Transverse colon (tissue), 4 donors: ENCODE data around the gene SMYD3. TPM values are rescaled to one million over a fixed set of nuclear protein-coding genes. Genes with fewer than 3 reads are reported as not detected.

Experiments
- DNase-seq: peaks from one replicate; pipeline ENCODE4 v3.0.0-alpha.2; 2019
- H3K27ac ChIP-seq, 4 donors: fragments of 200-600 bp; sonication (generic); 2 replicates each; pipeline ENCODE4 v1.5.1; 2016 to 2018; ENCODE audit warnings: inconsistent platforms in 4 of 4
- H3K27me3 ChIP-seq: fragments of 200-600 bp; sonication (generic); 2 replicates; pipeline ENCODE4 v1.5.1; 2017; ENCODE audit warnings: inconsistent platforms
- H3K36me3 ChIP-seq, 4 donors: fragments of 200-600 bp; sonication (generic); 2 replicates each; pipeline ENCODE4 v1.5.1; 2017 to 2019; ENCODE audit warnings: inconsistent platforms in 4 of 4
- H3K4me1 ChIP-seq, 4 donors: fragments of 200-600 bp; sonication (generic); 2 replicates each; pipeline ENCODE4 v1.5.1; 2017 to 2020; ENCODE audit warnings: inconsistent platforms in 4 of 4
- H3K4me3 ChIP-seq, 4 donors: fragments of 200-600 bp; sonication (generic); 1 replicate in 1 of 4; 2 replicates in 3 of 4; pipeline versions ENCODE4 v1.5.1 to v1.6.1; 2017 to 2019; ENCODE audit warnings: inconsistent platforms in 4 of 4
- H3K9me3 ChIP-seq, 2 donors: fragments of 200-600 bp; sonication (generic); 2 replicates each; pipeline ENCODE4 v1.5.1; 2017 to 2019; ENCODE audit warnings: inconsistent platforms in 2 of 2
- EP300 ChIP-seq: sonication (generic); formaldehyde crosslinking; IDR thresholded peaks from one replicate; pipeline ENCODE4 v1.6.1; 2017; ENCODE audit warnings: antibody characterized with exemption, low read depth
- POLR2A ChIP-seq: fragments of 450-650 bp; IDR thresholded peaks from one replicate; pipeline ENCODE4 v1.6.1; 2016; ENCODE audit warnings: antibody characterized with exemption, mild to moderate bottlenecking, moderate library complexity
- POLR2AphosphoS5 ChIP-seq, 3 donors: sonication (generic); formaldehyde crosslinking; IDR thresholded peaks; one replicate each; pipeline ENCODE4 v1.6.1; 2016; ENCODE audit warnings: antibody characterized with exemption in 3 of 3
- WGBS, 2 donors: methylation state at CpG; one replicate each; pipeline ENCODE4 v1.1.5; 2018; ENCODE audit warnings: low coverage in 1 of 2; 5-methylcytosine and 5-hydroxymethylcytosine counted together
- in situ Hi-C, 4 donors: fragments of 200-750 bp; cut with MboI; loops; one replicate each; pipeline versions ENCODE4 v1.15.0 to v1.15.1; 2017; ENCODE audit warnings: low sequenced_read_pairs in 3 of 4, low pct_ligation_motif_present in 1 of 4, low pct_unique_long_range_greater_than_20kb in 1 of 4
- intact Hi-C: fragments of 100-400 bp; cut with DNase I; formaldehyde crosslinking; loops from one replicate; pipeline ENCODE4 v1.15.1; 2023; ENCODE audit warnings: low total_unique reads
- total RNA-seq, 4 donors: library from RNA; depleted of rRNA; stranded (reverse); fragments of >200 nt; gene quantifications; one replicate each; pipeline ENCODE4 v1.1.0, GENCODE V29; 2016
- TF ChIP-seq, protein P1 (sequence below), 5 experiments: fragments of 200-600 bp in 3 of 5; fragments of 450-650 bp in 2 of 5; sonication (generic) in 3 of 5; IDR thresholded peaks; 1 replicate in 2 of 5; 2 replicates in 3 of 5; pipeline ENCODE4 v1.5.1; 2016 to 2017; ENCODE audit warnings: antibody characterized with exemption in 5 of 5, inconsistent platforms in 3 of 5, mild to moderate bottlenecking in 2 of 5, moderate library complexity in 1 of 5

Gene SMYD3
- total RNA-seq, 4 donors from 2014 or later = 10.5 to 31.3 (median 25.8) TPM

DNA sequence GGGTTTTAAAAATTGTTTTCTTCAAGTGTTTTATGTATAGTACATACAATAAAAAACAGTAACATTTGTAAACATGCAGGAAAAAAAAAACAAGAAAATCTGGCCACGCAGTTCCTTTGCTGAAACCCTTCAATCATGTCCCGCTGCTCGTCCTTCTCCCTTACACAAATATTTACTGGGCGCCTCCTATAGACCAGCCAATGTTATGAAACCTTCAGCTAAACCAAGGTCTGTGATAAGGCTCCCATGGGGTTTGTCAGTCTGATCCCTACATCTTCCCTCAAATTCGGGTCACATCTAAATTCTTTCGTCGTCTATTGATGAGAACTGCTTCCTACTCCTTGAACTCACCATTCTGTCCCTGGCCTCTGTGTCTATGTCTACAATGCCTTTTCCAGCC is 583.9 kb downstream of the SMYD3 start:
- Histone ChIP-seq H3K27ac (no peak overlapping the region), H3K36me3 (no peaks in the 10 kb centered on the region), H3K27me3 (no peaks in the 10 kb centered on the region), H3K4me1 (no peaks in the 10 kb centered on the region), H3K9me3 (no peaks in the 10 kb centered on the region), H3K4me3 (no peak overlapping the region)
- in situ Hi-C loops = no loop called here
- WGBS, 2 donors = 88 to 92% methylated on average over 7 of the region's 7 CpGs
- intact Hi-C loops = no loop called here
- no peak for TF ChIP-seq POLR2AphosphoS5 (IDR thresholded peaks at IDR 0.05)
- TF ChIP-seq EP300 = no peak
- TF ChIP-seq, protein P1, sequence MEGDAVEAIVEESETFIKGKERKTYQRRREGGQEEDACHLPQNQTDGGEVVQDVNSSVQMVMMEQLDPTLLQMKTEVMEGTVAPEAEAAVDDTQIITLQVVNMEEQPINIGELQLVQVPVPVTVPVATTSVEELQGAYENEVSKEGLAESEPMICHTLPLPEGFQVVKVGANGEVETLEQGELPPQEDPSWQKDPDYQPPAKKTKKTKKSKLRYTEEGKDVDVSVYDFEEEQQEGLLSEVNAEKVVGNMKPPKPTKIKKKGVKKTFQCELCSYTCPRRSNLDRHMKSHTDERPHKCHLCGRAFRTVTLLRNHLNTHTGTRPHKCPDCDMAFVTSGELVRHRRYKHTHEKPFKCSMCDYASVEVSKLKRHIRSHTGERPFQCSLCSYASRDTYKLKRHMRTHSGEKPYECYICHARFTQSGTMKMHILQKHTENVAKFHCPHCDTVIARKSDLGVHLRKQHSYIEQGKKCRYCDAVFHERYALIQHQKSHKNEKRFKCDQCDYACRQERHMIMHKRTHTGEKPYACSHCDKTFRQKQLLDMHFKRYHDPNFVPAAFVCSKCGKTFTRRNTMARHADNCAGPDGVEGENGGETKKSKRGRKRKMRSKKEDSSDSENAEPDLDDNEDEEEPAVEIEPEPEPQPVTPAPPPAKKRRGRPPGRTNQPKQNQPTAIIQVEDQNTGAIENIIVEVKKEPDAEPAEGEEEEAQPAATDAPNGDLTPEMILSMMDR (IDR thresholded peaks at IDR 0.05) = no peak
- TF ChIP-seq POLR2A = no peak
- no peak for DNase-seq

DNA sequence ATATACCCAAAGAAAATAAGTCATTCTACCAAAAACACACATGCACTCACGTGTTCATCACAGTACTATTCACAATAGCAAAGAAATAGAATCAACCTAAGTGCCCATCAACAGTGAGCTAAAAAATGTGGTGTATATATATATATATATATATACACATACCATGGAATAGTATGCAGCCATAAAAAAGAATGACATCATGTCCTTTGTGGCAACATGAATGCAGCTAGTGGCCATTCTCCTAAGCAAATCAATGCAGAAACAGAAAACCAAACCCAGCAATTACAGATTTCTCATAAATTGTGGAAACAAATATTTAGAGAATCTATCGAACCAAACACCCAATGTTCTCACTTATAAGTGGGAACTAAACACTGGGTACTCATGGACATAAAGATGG is 585.7 kb downstream of the SMYD3 start:
- Histone ChIP-seq H3K4me3 (no peak overlapping the region), H3K27ac (no peak overlapping the region), H3K36me3 (no peaks in the 10 kb centered on the region), H3K9me3 (no peaks in the 10 kb centered on the region), H3K27me3 (no peaks in the 10 kb centered on the region), H3K4me1 (no peaks in the 10 kb centered on the region)
- intact Hi-C loops = no loop called here
- TF ChIP-seq POLR2AphosphoS5 (IDR thresholded peaks at IDR 0.05) = no peak
- WGBS, 2 donors = 77 to 92% methylated on average over 2 of the region's 2 CpGs
- no peak for DNase-seq
- in situ Hi-C loops = no loop called here

DNA sequence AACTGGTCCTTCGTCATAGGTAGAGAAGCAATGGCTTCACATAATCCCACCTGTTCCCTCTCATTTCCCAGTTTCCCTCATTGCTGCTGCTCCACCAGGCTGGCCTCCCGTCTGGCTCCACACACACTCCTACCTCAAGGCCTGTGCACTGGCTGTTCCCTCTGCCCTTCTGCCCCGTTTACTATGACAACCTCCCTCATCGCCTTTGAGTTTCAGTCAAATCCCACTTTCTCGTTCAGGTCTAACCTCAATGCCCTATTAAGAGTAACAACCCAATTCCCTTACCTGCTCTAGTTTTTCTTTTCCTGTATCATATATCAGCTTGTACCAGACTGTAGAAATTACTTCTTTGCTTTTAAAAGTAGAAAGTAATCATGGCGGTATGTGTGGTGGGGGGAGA is 589.7 kb downstream of the SMYD3 start:
- Histone ChIP-seq H3K27me3 (no peaks in the 10 kb centered on the region), H3K4me1 (no peaks in the 10 kb centered on the region), H3K9me3 (no peaks in the 10 kb centered on the region), H3K4me3 (no peak overlapping the region), H3K36me3 (no peaks in the 10 kb centered on the region), H3K27ac (no peak overlapping the region)
- TF ChIP-seq POLR2A (no peak), EP300 (no peak), POLR2AphosphoS5 (IDR thresholded peaks at IDR 0.05) (no peak)
- TF ChIP-seq, protein P1 (IDR thresholded peaks at IDR 0.05) = no peak
- in situ Hi-C loops (no loop called here), intact Hi-C loops (no loop called here)
- WGBS, 2 donors = 83 to 89% methylated on average over 6 of the region's 6 CpGs
- DNase-seq = no peak

DNA sequence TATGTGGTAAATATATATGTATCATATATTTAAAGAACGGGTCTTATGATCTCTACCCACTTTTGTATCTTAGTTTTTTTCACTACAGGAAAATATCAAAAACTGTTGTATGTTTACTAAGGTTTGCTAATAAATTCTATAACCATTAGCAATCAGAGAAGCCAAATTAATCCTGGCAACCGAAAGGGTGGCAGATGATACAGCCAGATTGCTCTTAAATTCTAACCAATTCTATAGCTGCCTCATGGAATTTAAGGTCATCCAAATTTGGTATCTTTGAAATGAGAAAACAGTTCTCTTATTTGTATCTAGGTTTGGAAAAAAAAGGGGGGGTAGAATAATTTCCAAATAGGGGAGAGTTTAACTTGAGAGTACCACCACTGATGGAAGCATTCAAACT is 591.2 kb downstream of the SMYD3 start:
- in situ Hi-C loops = no loop called here

DNA sequence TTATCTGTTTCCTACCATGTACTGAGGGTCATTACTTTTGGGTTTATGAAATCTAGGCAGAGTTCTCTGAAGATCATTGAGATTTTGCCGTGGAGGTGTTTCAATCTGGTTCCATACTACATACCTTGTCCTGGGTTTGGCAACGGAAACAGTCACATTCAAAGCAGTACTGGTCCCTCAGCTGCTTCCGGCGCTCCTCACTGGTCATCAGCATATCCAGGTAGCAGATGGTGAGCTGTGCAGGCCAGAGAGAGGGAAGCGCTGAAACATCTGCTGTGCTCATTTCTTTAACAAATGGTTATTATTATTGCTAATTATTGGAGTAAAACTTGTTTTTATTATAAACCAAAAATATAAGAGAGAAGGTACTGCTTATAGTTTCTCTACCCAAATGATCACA is 591.7 kb downstream of the SMYD3 start:
- H3K27ac ChIP-seq = no peak overlapping the region
- in situ Hi-C loops = no loop called here
- H3K4me3 ChIP-seq = no peak overlapping the region
- no peaks in the 10 kb centered on the region for H3K27me3 ChIP-seq
- no peaks in the 10 kb centered on the region for H3K4me1 ChIP-seq
- H3K9me3 ChIP-seq = no peaks in the 10 kb centered on the region
- no peaks in the 10 kb centered on the region for H3K36me3 ChIP-seq
- TF ChIP-seq, protein P1 (IDR thresholded peaks at IDR 0.05) = no peak
- no peak for TF ChIP-seq POLR2A
- TF ChIP-seq POLR2AphosphoS5 (IDR thresholded peaks at IDR 0.05) = no peak
- TF ChIP-seq EP300 = no peak
- DNase-seq = no peak
- intact Hi-C loops = no loop called here
- WGBS, 2 donors = 88 to 100% methylated on average over 1 to 5 of the region's 5 CpGs

More for the DNA sequence above, 591.2 kb downstream of the SMYD3 start:
- no peak for TF ChIP-seq POLR2A
- TF ChIP-seq, protein P1 (IDR thresholded peaks at IDR 0.05) = no peak
- H3K4me1 ChIP-seq = no peaks in the 10 kb centered on the region
- 92 to 100% methylated on average over 2 of the region's 2 CpGs for WGBS, 2 donors
- no peak overlapping the region for H3K4me3 ChIP-seq
- no peaks in the 10 kb centered on the region for H3K27me3 ChIP-seq
- intact Hi-C loops = no loop called here
- no peaks in the 10 kb centered on the region for H3K9me3 ChIP-seq
- H3K27ac ChIP-seq = no peak overlapping the region
- no peak for DNase-seq
- no peaks in the 10 kb centered on the region for H3K36me3 ChIP-seq
